ENCODE data around the gene RNF31.
"Not testable (repeated sequence)": the region's sequence is repeated elsewhere in the genome, so short reads cannot be mapped to it uniquely, and the experiment has no call there.

RNF31 gene

GRCh38 chr14:24194873-24195185 lies 47.5 kb downstream of the RNF31 start:
- Histone ChIP-seq H3K27me3 (ENCODE audit: insufficient read depth, insufficient read length) (no peaks in the 10 kb centered on the region), H3K4me1 (ENCODE audit: insufficient read depth, insufficient read length) (no peaks in the 10 kb centered on the region), H3K36me3 (ENCODE audit: insufficient read depth, insufficient read length, low read length) (peaks cover 41% of the 10 kb centered on the region), H3K9ac (ENCODE audit: insufficient read length, low read depth) (peak overlapping the region; percentile 75), H3K4me3 (ENCODE audit: insufficient read length, low read depth) (peak overlapping the region; percentile 72), H3K9me3 (ENCODE audit: insufficient read depth, low read length) (peaks cover 8% of the 10 kb centered on the region; the same call in 1 of the 2 replicates)
- TF ChIP-seq ZNF274 (IDR thresholded peaks at IDR 0.05; ENCODE audit: low read depth, low read length) (no peak), YY1 (IDR thresholded peaks at IDR 0.05; ENCODE audit: insufficient read depth, insufficient read length) (no peak), SUZ12 (IDR thresholded peaks at IDR 0.05; ENCODE audit: extremely low read depth, insufficient read depth, insufficient read length) (no peak)
- no peak for DNase-seq (ENCODE audit: low read depth, low spot score)

GRCh38 chr14:24195186-24196070 lies 48.1 kb downstream of the RNF31 start, which contains the start of gene TM9SF1:
TM9SF1 (minus strand) TSS chr14:24195441; CDS start chr14:24195019, 422 bp downstream.
- peaks cover 12% of the 10 kb centered on the region; the same call in 1 of the 2 replicates for H3K9me3 ChIP-seq (ENCODE audit: insufficient read depth, low read length)
- no peaks in the 10 kb centered on the region for H3K4me1 ChIP-seq (ENCODE audit: insufficient read depth, insufficient read length)
- peak within 1 kb of the TSS; percentile 72 for H3K4me3 ChIP-seq (ENCODE audit: insufficient read length, low read depth)
- peak; percentile 69 for DNase-seq (ENCODE audit: low read depth, low spot score)
- H3K36me3 ChIP-seq (ENCODE audit: insufficient read depth, insufficient read length, low read length), result peaks cover 36% of the 10 kb centered on the region
- peak within 1 kb of the TSS; percentile 75 for H3K9ac ChIP-seq (ENCODE audit: insufficient read length, low read depth)
- TF ChIP-seq ZNF274 (IDR thresholded peaks at IDR 0.05; ENCODE audit: low read depth, low read length) (no peak), YY1 (IDR thresholded peaks at IDR 0.05; ENCODE audit: insufficient read depth, insufficient read length) (no peak), SUZ12 (IDR thresholded peaks at IDR 0.05; ENCODE audit: extremely low read depth, insufficient read depth, insufficient read length) (no peak)
- H3K27me3 ChIP-seq (ENCODE audit: insufficient read depth, insufficient read length), result no peaks in the 10 kb centered on the region

GRCh38 chr14:24196071-24197055 lies 49.1 kb downstream of the RNF31 start:
- Histone ChIP-seq H3K27me3 (ENCODE audit: insufficient read depth, insufficient read length) (no peaks in the 10 kb centered on the region), H3K9ac (ENCODE audit: insufficient read length, low read depth) (peak overlapping the region; percentile 75), H3K4me1 (ENCODE audit: insufficient read depth, insufficient read length) (no peaks in the 10 kb centered on the region), H3K9me3 (ENCODE audit: insufficient read depth, low read length) (peaks cover 19% of the 10 kb centered on the region), H3K36me3 (ENCODE audit: insufficient read depth, insufficient read length, low read length) (peaks cover 35% of the 10 kb centered on the region), H3K4me3 (ENCODE audit: insufficient read length, low read depth) (peak overlapping the region; percentile 72)
- TF ChIP-seq ZNF274 (IDR thresholded peaks at IDR 0.05; ENCODE audit: low read depth, low read length), result no peak
- no peak for TF ChIP-seq SUZ12 (IDR thresholded peaks at IDR 0.05; ENCODE audit: extremely low read depth, insufficient read depth, insufficient read length)
- no peak for TF ChIP-seq YY1 (IDR thresholded peaks at IDR 0.05; ENCODE audit: insufficient read depth, insufficient read length)
- DNase-seq (ENCODE audit: low read depth, low spot score), result no peak

GRCh38 chr14:24197056-24197450 lies 49.8 kb downstream of the RNF31 start:
- no peak overlapping the region for H3K4me3 ChIP-seq (ENCODE audit: insufficient read length, low read depth)
- peaks cover 24% of the 10 kb centered on the region for H3K9me3 ChIP-seq (ENCODE audit: insufficient read depth, low read length)
- TF ChIP-seq SUZ12 (IDR thresholded peaks at IDR 0.05; ENCODE audit: extremely low read depth, insufficient read depth, insufficient read length) (no peak), YY1 (IDR thresholded peaks at IDR 0.05; ENCODE audit: insufficient read depth, insufficient read length) (no peak), ZNF274 (IDR thresholded peaks at IDR 0.05; ENCODE audit: low read depth, low read length) (no peak)
- no peaks in the 10 kb centered on the region for H3K27me3 ChIP-seq (ENCODE audit: insufficient read depth, insufficient read length)
- H3K4me1 ChIP-seq (ENCODE audit: insufficient read depth, insufficient read length), result no peaks in the 10 kb centered on the region
- no peak for DNase-seq (ENCODE audit: low read depth, low spot score)
- peaks cover 35% of the 10 kb centered on the region for H3K36me3 ChIP-seq (ENCODE audit: insufficient read depth, insufficient read length, low read length)
- no peak overlapping the region for H3K9ac ChIP-seq (ENCODE audit: insufficient read length, low read depth)

GRCh38 chr14:24198814-24199524 lies 51.7 kb downstream of the RNF31 start:
- TF ChIP-seq YY1 (IDR thresholded peaks at IDR 0.05; ENCODE audit: insufficient read depth, insufficient read length), result no peak
- no peak for TF ChIP-seq ZNF274 (IDR thresholded peaks at IDR 0.05; ENCODE audit: low read depth, low read length)
- no peak for TF ChIP-seq SUZ12 (IDR thresholded peaks at IDR 0.05; ENCODE audit: extremely low read depth, insufficient read depth, insufficient read length)
- no peak for DNase-seq (ENCODE audit: low read depth, low spot score)
- no peak overlapping the region for H3K9ac ChIP-seq (ENCODE audit: insufficient read length, low read depth)

GRCh38 chr14:24202538-24202937 lies 55.2 kb downstream of the RNF31 start:
- not testable (repeated sequence) for H3K4me3 ChIP-seq (ENCODE audit: insufficient read length, low read depth); H3K9ac ChIP-seq (ENCODE audit: insufficient read length, low read depth); H3K4me1 ChIP-seq (ENCODE audit: insufficient read depth, insufficient read length); DNase-seq (ENCODE audit: low read depth, low spot score); H3K27me3 ChIP-seq (ENCODE audit: insufficient read depth, insufficient read length)
- Histone ChIP-seq H3K36me3 (ENCODE audit: insufficient read depth, insufficient read length, low read length) (peaks cover 40% of the 10 kb centered on the region), H3K9me3 (ENCODE audit: insufficient read depth, low read length) (peaks cover 24% of the 10 kb centered on the region)

More at GRCh38 chr14:24198814-24199524, 51.7 kb downstream of the RNF31 start:
- peaks cover 24% of the 10 kb centered on the region for H3K9me3 ChIP-seq (ENCODE audit: insufficient read depth, low read length)
- H3K36me3 ChIP-seq (ENCODE audit: insufficient read depth, insufficient read length, low read length), result peaks cover 24% of the 10 kb centered on the region
- H3K27me3 ChIP-seq (ENCODE audit: insufficient read depth, insufficient read length), result no peaks in the 10 kb centered on the region
- no peaks in the 10 kb centered on the region for H3K4me1 ChIP-seq (ENCODE audit: insufficient read depth, insufficient read length)
- H3K4me3 ChIP-seq (ENCODE audit: insufficient read length, low read depth), result no peak overlapping the region

- DNase-seq (ENCODE audit: low read depth, low spot score); H3K4me3 ChIP-seq (ENCODE audit: insufficient read length, low read depth); H3K4me1 ChIP-seq (ENCODE audit: insufficient read depth, insufficient read length); H3K27me3 ChIP-seq (ENCODE audit: insufficient read depth, insufficient read length); H3K9ac ChIP-seq (ENCODE audit: insufficient read length, low read depth): not testable (repeated sequence)
- Histone ChIP-seq H3K36me3 (ENCODE audit: insufficient read depth, insufficient read length, low read length) (peaks cover 49% of the 10 kb centered on the region), H3K9me3 (ENCODE audit: insufficient read depth, low read length) (peaks cover 24% of the 10 kb centered on the region)
Observed at GRCh38 chr14:24203249-24203886, 56.1 kb downstream of the RNF31 start.

Measured in NT2/D1 (cell line).